Hepatocyte (in vitro differentiated cells): ENCODE data around the gene ARHGAP9. TPM values are rescaled to one million over a fixed set of nuclear protein-coding genes. Genes with fewer than 3 reads are reported as not detected.

Experiments
- DNase-seq: peaks from one replicate; pipeline ENCODE4 v3.0.0-alpha.2; 2016; ENCODE audit warnings: low spot score
- H2AFZ ChIP-seq: fragments of 200-600 bp; sonication (generic); 2 replicates; pipeline ENCODE4 v1.6.0; 2016; ENCODE audit warnings: antibody characterized with exemption, mild to moderate bottlenecking
- H3K27ac ChIP-seq: fragments of 200-600 bp; sonication (generic); 2 replicates; pipeline ENCODE4 v1.5.1; 2016; ENCODE audit warnings: mild to moderate bottlenecking
- H3K27me3 ChIP-seq: fragments of 200-600 bp; sonication (generic); 2 replicates; pipeline ENCODE4 v1.6.1; 2016
- H3K36me3 ChIP-seq: fragments of 200-600 bp; sonication (generic); replicated peaks from 2 replicates; pipeline ENCODE4 v1.5.1; 2016; ENCODE audit warnings: low read depth; ENCODE audit not compliant: insufficient read depth
- H3K4me1 ChIP-seq: fragments of 200-600 bp; sonication (generic); 2 replicates; pipeline ENCODE4 v1.5.1; 2016; ENCODE audit warnings: mild to moderate bottlenecking, moderate library complexity; ENCODE audit not compliant: insufficient read depth
- H3K4me2 ChIP-seq: fragments of 200-600 bp; sonication (generic); 2 replicates; pipeline ENCODE4 v1.6.0; 2016
- H3K4me3 ChIP-seq: fragments of 200-600 bp; sonication (generic); 2 replicates; pipeline ENCODE4 v1.5.1; 2016; ENCODE audit warnings: mild to moderate bottlenecking
- H3K79me2 ChIP-seq: fragments of 200-600 bp; sonication (generic); 2 replicates; pipeline ENCODE4 v1.6.0; 2017; ENCODE audit warnings: mild to moderate bottlenecking
- H3K9me2 ChIP-seq: fragments of 200-600 bp; sonication (generic); replicated peaks from 2 replicates; pipeline ENCODE4 v1.6.0; 2017; ENCODE audit warnings: mild to moderate bottlenecking; ENCODE audit not compliant: insufficient read depth
- H3K9me3 ChIP-seq: fragments of 200-600 bp; sonication (generic); 2 replicates; pipeline ENCODE4 v1.5.1; 2016; ENCODE audit warnings: low read depth, mild to moderate bottlenecking
- H4K20me1 ChIP-seq: fragments of 200-600 bp; sonication (generic); 2 replicates; pipeline ENCODE4 v1.6.0; 2016; ENCODE audit warnings: mild to moderate bottlenecking; ENCODE audit not compliant: insufficient read depth, poor library complexity, severe bottlenecking
- EZH2 ChIP-seq: fragments of 200-600 bp; sonication (generic); IDR thresholded peaks from 2 replicates; pipeline ENCODE4 v1.6.1; 2016; ENCODE audit warnings: antibody characterized with exemption, mild to moderate bottlenecking, borderline replicate concordance
- EZH2phosphoT487 ChIP-seq: fragments of 200-600 bp; sonication (generic); IDR thresholded peaks from one replicate; pipeline ENCODE4 v1.6.1; 2018; ENCODE audit warnings: antibody characterized with exemption, mild to moderate bottlenecking, low read depth, moderate library complexity; ENCODE audit not compliant: unreplicated experiment, severe bottlenecking
- WGBS: methylation state at CpG from one replicate; pipeline ENCODE4 v1.1.6; 2016; ENCODE audit warnings: low lambda C conversion rate; ENCODE audit errors: missing lambda C conversion rate; 5-methylcytosine and 5-hydroxymethylcytosine counted together
- polyA plus RNA-seq: library from polyadenylated mRNA; unstranded; fragments of >200 nt; fragmentation: Nextera tagmentation; extraction: Ambion mirVana; gene quantifications from 2 replicates; pipeline ENCODE4 v1.2.1, GENCODE V29; 2016
- total RNA-seq: library from RNA; depleted of rRNA; stranded (reverse); fragments of >200 nt; gene quantifications from 2 replicates; pipeline ENCODE4 v1.2.3, GENCODE V29; 2014
- TF ChIP-seq, protein P1 (sequence below): fragments of 200-600 bp; sonication (generic); IDR thresholded peaks from 2 replicates; pipeline ENCODE4 v1.5.1; 2016; ENCODE audit warnings: antibody characterized with exemption, mild to moderate bottlenecking; ENCODE audit not compliant: poor library complexity

The ARHGAP9 gene
- total and polyA plus RNA-seq, 2 experiments from 2014 or later: 2.0 to 2.2 TPM

DNA sequence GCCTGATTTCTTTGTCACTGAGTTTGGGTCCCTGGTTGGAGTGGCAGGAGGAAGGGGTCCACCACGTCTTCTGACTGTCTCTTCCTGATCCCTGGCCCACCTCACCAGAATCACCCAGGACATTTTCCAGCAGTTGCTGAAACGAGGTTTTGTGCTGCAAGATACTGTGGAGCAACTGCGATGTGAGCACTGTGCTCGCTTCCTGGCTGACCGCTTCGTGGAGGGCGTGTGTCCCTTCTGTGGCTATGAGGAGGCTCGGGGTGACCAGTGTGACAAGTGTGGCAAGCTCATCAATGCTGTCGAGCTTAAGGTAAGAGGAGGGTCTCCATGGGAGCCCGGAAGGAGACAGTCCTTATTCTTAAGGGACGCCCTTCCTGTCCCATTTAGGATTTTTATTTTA is 20.5 kb upstream of the ARHGAP9 start:
- no peaks in the 10 kb centered on the region for H3K9me2 ChIP-seq
- H3K79me2 ChIP-seq: no peaks in the 10 kb centered on the region
- DNase-seq: no peak
- no peak overlapping the region for H3K4me3 ChIP-seq
- TF ChIP-seq EZH2phosphoT487: no peak
- TF ChIP-seq EZH2: no peak
- TF ChIP-seq, protein P1, sequence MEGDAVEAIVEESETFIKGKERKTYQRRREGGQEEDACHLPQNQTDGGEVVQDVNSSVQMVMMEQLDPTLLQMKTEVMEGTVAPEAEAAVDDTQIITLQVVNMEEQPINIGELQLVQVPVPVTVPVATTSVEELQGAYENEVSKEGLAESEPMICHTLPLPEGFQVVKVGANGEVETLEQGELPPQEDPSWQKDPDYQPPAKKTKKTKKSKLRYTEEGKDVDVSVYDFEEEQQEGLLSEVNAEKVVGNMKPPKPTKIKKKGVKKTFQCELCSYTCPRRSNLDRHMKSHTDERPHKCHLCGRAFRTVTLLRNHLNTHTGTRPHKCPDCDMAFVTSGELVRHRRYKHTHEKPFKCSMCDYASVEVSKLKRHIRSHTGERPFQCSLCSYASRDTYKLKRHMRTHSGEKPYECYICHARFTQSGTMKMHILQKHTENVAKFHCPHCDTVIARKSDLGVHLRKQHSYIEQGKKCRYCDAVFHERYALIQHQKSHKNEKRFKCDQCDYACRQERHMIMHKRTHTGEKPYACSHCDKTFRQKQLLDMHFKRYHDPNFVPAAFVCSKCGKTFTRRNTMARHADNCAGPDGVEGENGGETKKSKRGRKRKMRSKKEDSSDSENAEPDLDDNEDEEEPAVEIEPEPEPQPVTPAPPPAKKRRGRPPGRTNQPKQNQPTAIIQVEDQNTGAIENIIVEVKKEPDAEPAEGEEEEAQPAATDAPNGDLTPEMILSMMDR: no peak
- H3K4me2 ChIP-seq: no peak overlapping the region
- no peaks in the 10 kb centered on the region for H3K4me1 ChIP-seq
- H3K36me3 ChIP-seq: no peaks in the 10 kb centered on the region
- H3K27ac ChIP-seq: no peak overlapping the region
- no peaks in the 10 kb centered on the region for H3K27me3 ChIP-seq
- no peak overlapping the region for H2AFZ ChIP-seq
- no peaks in the 10 kb centered on the region for H4K20me1 ChIP-seq
- no peaks in the 10 kb centered on the region for H3K9me3 ChIP-seq
- WGBS: 96% methylated on average over 11 of the region's 11 CpGs

DNA sequence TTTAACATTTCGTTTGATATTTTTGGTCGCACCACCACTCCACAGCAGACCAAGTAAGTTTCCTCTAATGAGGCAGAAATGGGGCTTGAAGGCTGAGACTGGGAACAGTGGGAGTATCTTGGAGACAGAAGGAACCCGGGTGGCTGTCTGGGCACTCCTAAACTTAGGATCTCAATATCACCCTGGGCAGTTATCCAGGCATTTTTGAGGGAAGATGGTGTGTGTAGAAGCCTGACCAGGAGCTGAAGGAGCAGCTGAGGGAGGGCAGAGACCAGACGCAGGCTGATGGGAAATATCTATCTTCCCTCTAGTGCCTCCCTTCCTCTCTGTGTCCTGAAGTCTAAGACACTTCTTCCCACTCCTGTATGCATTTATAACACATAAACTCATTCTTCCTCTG is 18.9 kb upstream of the ARHGAP9 start:
- no peaks in the 10 kb centered on the region for H3K4me1 ChIP-seq
- no peaks in the 10 kb centered on the region for H3K9me3 ChIP-seq
- 100% methylated on average over 4 of the region's 4 CpGs for WGBS
- H3K4me2 ChIP-seq: no peak overlapping the region
- no peaks in the 10 kb centered on the region for H4K20me1 ChIP-seq
- H2AFZ ChIP-seq: no peak overlapping the region
- TF ChIP-seq EZH2 (no peak), EZH2phosphoT487 (no peak)
- TF ChIP-seq, protein P1: no peak
- no peak overlapping the region for H3K27ac ChIP-seq
- H3K27me3 ChIP-seq: no peaks in the 10 kb centered on the region
- DNase-seq: no peak
- H3K9me2 ChIP-seq: no peaks in the 10 kb centered on the region
- H3K4me3 ChIP-seq: no peak overlapping the region
- no peaks in the 10 kb centered on the region for H3K79me2 ChIP-seq
- no peaks in the 10 kb centered on the region for H3K36me3 ChIP-seq

DNA sequence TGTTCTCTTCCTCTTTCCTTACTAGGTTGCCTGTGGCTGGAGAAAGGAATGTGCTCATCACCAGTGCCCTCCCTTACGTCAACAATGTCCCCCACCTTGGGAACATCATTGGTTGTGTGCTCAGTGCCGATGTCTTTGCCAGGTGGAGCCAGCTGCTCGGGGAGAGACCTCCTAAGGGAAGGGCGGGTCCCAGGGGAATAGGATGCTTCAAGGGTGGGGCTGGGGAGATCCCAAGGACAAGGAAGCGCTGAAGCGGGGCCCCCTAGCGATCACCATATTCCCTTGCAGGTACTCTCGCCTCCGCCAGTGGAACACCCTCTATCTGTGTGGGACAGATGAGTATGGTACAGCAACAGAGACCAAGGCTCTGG is 18.5 kb upstream of the ARHGAP9 start:
- no peaks in the 10 kb centered on the region for H3K36me3 ChIP-seq
- TF ChIP-seq EZH2phosphoT487 (no peak), EZH2 (no peak)
- TF ChIP-seq, protein P1: no peak
- WGBS: 89% methylated on average over 9 of the region's 9 CpGs
- no peaks in the 10 kb centered on the region for H3K9me2 ChIP-seq
- H3K27ac ChIP-seq: no peak overlapping the region
- H3K79me2 ChIP-seq: no peaks in the 10 kb centered on the region
- H3K9me3 ChIP-seq: no peaks in the 10 kb centered on the region
- no peak for DNase-seq
- H2AFZ ChIP-seq: no peak overlapping the region
- H3K4me1 ChIP-seq: no peaks in the 10 kb centered on the region
- H3K27me3 ChIP-seq: no peaks in the 10 kb centered on the region
- H3K4me2 ChIP-seq: no peak overlapping the region
- no peaks in the 10 kb centered on the region for H4K20me1 ChIP-seq
- no peak overlapping the region for H3K4me3 ChIP-seq
